ENCODE data around the gene MRPL1. TPM values are rescaled to one million over a fixed set of nuclear protein-coding genes. Genes with fewer than 3 reads are reported as not detected.

The MRPL1 gene
- polyA plus RNA-seq (ENCODE audit: insufficient read length in 3 of 3), result 10 to 100 TPM; 55.4 to 58.3 (median 55.9) TPM
- long read RNA-seq, donor 1, transcript MRPL1-201 (9 exons, 1,490 nt), result major isoform, 28 of 34 reads
- long read RNA-seq, donor 1, partial matches to known transcripts, result 6 of 34 reads
- long read RNA-seq, donor 1, other reads (novel, unspliced or antisense), result 0 of 34 reads
- long read RNA-seq, donor 2, transcript MRPL1-201 (9 exons, 1,490 nt), result major isoform, 24 of 35 reads
- long read RNA-seq, donor 2, partial matches to known transcripts, result 11 of 35 reads
- long read RNA-seq, donor 2, other reads (novel, unspliced or antisense), result 0 of 35 reads
- long read RNA-seq, donor 3, transcript MRPL1-201 (9 exons, 1,490 nt), result major isoform, 20 of 28 reads
- long read RNA-seq, donor 3, partial matches to known transcripts, result 8 of 28 reads
- long read RNA-seq, donor 3, other reads (novel, unspliced or antisense), result 0 of 28 reads
- long read RNA-seq, donor 4, transcript MRPL1-201 (9 exons, 1,490 nt), result major isoform, 23 of 30 reads
- long read RNA-seq, donor 4, partial matches to known transcripts, result 7 of 30 reads
- long read RNA-seq, donor 4, other reads (novel, unspliced or antisense), result 0 of 30 reads
- long read RNA-seq, donor 5, transcript MRPL1-201 (9 exons, 1,490 nt), result major isoform, 13 of 13 reads
- long read RNA-seq, donor 5, partial matches to known transcripts, result 0 of 13 reads
- long read RNA-seq, donor 5, other reads (novel, unspliced or antisense), result 0 of 13 reads
- long read RNA-seq, donor 6, transcript MRPL1-201 (9 exons, 1,490 nt), result major isoform, 14 of 20 reads
- long read RNA-seq, donor 6, partial matches to known transcripts, result 6 of 20 reads
- long read RNA-seq, donor 6, other reads (novel, unspliced or antisense), result 0 of 20 reads
- long read RNA-seq, donor 7, transcript MRPL1-201 (9 exons, 1,490 nt), result major isoform, 26 of 59 reads
- long read RNA-seq, donor 7, partial matches to known transcripts, result 31 of 59 reads
- long read RNA-seq, donor 7, other reads (novel, unspliced or antisense), result 0 of 59 reads
- long read RNA-seq, donor 8, transcript MRPL1-201 (9 exons, 1,490 nt), result major isoform, 7 of 7 reads
- long read RNA-seq, donor 8, partial matches to known transcripts, result 0 of 7 reads
- long read RNA-seq, donor 8, other reads (novel, unspliced or antisense), result 0 of 7 reads
- long read RNA-seq, donor 9, transcript MRPL1-201 (9 exons, 1,490 nt), result major isoform, 27 of 38 reads
- long read RNA-seq, donor 9, partial matches to known transcripts, result 11 of 38 reads
- long read RNA-seq, donor 9, other reads (novel, unspliced or antisense), result 0 of 38 reads
- long read RNA-seq, donor 10, transcript MRPL1-201 (9 exons, 1,490 nt), result major isoform, 14 of 19 reads
- long read RNA-seq, donor 10, partial matches to known transcripts, result 5 of 19 reads
- long read RNA-seq, donor 10, other reads (novel, unspliced or antisense), result 0 of 19 reads
- long read RNA-seq, donor 11, transcript MRPL1-201 (9 exons, 1,490 nt), result major isoform, 11 of 16 reads
- long read RNA-seq, donor 11, partial matches to known transcripts, result 5 of 16 reads
- long read RNA-seq, donor 11, other reads (novel, unspliced or antisense), result 0 of 16 reads
- long read RNA-seq, donor 12, transcript MRPL1-201 (9 exons, 1,490 nt), result major isoform, 29 of 39 reads
- long read RNA-seq, donor 12, partial matches to known transcripts, result 10 of 39 reads
- long read RNA-seq, donor 12, other reads (novel, unspliced or antisense), result 0 of 39 reads
- long read RNA-seq, donor 13, transcript MRPL1-201 (9 exons, 1,490 nt), result major isoform, 13 of 13 reads
- long read RNA-seq, donor 13, partial matches to known transcripts, result 0 of 13 reads
- long read RNA-seq, donor 13, other reads (novel, unspliced or antisense), result 0 of 13 reads
- long read RNA-seq, donor 14, transcript MRPL1-201 (9 exons, 1,490 nt), result major isoform, 27 of 49 reads
- long read RNA-seq, donor 14, partial matches to known transcripts, result 22 of 49 reads
- long read RNA-seq, donor 14, other reads (novel, unspliced or antisense), result 0 of 49 reads
- long read RNA-seq, donor 15, transcript MRPL1-201 (9 exons, 1,490 nt), result major isoform, 17 of 28 reads
- long read RNA-seq, donor 15, partial matches to known transcripts, result 6 of 28 reads
- long read RNA-seq, donor 15, other reads (novel, unspliced or antisense), result 5 of 28 reads
- long read RNA-seq, donor 16, transcript MRPL1-201 (9 exons, 1,490 nt), result major isoform, 18 of 34 reads
- long read RNA-seq, donor 16, partial matches to known transcripts, result 16 of 34 reads
- long read RNA-seq, donor 16, other reads (novel, unspliced or antisense), result 0 of 34 reads

DNA sequence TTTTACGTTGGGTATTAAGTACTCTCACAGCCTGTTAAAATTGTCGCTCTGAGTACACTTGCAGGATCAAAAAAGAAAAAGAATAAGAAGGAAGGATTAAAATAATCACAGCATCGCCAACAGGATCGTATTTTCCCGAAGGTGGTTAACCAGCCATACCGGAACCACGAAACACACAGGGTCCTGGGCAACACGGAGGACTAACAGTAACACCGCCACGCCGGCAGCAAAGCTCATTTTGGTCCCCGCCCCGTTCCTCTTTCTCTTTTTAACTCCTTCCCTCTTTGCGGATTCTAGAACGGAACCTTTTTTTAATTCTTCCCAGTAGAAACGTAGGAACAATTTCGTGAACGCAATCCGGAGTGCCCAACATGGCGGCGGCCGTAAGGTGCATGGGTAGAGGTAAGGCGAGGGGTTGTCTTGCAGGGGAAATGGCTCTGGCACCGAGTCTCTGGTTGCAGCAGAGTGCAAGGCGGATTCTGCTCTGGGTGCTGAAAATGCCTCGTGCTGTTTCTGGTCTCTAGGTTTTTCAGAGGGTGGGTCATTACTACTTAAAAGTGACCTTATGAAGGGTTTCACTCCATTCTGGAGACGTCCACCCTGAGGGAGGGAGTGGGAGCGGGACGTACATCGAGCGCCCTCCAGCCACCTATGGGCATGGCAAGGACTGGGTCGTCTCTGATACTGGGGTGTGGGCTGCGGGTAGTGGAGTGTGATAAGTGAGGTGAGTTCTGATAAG, at the start of gene MRPL1:
MRPL1 (plus strand) TSS at position 353 of the 739 bp plus-strand sequence; CDS start at position 372, 19 bp downstream.
- peak; percentile 96 for DNase-seq

GRCh38 chr4:77815636-77816035, 47.0 kb upstream of the MRPL1 start:
- DNase-seq, result no peak

DNA sequence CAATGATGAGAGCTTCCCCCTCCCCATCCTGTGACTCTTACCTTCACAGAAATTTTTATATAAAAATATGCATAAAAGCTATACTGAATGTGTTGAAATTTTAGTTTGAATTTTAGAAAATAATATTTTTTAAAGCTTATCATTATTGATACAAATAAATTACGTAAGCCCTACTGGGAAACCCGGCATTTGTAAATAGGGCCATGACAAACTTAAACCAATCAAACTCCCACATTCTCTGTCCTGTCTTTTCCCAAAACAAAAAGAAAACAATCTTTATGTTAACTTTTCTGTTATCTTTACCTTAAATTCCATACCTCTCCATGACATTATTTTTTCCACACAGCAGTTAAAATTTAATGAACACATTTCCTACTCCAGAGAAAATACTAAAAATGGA, 46.1 kb upstream of the MRPL1 start:
- no peak for DNase-seq

- peak; percentile 22 for DNase-seq
These were observed 45.1 kb upstream of the MRPL1 start for GRCh38 chr4:77817304-77818072.

DNA sequence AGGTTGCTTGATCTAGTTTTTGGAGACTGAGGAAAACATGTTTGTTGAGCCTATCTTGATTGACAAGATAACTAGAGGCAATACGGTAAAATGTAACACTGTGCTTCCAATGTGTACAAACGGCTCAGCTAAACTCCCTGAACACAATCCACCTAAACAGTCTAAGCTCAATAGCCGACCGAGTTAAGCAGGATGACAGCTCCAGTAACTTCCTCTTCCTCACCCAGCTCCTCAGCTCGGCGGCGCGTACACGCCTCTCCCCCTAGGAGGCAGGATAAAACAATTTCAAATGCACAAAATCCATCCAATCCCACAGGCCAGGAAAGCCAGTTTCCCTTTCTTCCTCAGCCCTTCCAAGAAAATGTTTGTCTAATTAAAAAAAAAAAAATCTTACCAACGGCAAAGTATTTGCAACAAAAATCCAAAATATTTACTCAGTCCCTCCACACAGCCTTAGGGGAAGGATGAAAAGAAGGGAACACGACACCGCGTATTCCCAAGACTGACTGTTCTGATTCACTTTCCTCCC, 44.5 kb upstream of the MRPL1 start:
- DNase-seq, result peak; percentile 81

DNA sequence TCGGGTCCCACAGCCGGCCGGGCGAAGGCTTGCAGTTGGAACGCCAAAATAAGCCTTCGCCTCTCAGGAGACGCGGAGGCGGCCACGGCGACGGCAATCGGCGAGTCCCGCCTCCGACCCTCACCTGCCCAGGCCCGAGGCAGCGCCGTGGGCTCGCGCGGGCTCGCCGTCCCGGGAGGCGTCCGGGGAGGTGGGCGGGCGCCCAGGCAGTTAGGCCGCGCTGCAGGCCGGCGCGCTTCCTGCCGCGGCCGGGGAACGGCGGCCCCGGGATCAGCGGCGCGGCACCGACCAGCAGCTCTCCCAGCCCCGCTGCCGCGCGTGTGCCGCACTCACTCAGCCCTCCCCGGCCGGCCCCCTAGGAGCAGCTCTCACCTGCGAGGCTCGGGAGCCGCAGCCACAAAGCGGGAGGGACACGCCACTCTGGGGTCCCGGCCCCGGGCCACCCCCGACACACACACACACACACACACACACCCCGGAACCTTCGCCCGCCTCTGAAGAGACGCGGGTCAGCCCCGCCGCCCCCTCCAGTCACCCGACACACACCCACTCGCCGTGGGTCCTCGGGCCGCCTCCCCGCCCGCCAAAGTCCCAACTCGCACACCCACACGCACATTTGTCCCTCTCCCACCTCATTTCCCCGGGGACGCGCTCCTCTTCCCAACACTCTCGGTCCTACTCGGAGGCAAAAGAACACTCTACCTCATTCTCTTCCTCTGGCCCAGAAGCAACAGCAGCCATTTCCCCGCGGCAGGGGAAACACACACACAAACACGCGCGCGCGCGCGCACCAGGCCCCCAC, 43.8 kb upstream of the MRPL1 start, which contains the start of gene CNOT6L:
CNOT6L (minus strand) TSS at position 767 of the 802 bp plus-strand sequence; CDS start at position 707, 60 bp downstream.
- DNase-seq, result peak; percentile 70

DNA sequence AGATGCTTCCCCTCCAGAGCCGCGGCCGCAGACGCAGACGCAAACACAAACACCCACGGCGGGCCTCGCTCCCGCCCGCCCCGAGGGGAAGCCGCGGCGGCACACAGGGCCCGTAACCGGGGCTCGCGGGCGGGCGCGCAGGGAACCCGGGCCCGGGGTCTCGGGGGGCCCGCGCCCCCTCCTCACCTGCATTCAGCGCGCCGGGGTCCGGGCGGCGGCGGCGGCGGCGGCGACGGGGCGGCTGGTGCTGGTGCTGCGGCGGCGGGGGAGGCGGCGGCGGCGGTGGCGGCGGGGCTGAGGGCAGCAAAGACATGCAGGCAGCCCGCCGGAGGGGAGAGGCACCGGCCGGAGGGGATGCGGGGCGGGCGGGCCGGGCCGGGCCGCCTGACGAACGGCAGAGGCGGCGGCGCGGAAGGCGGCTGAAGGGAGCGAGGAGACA, 43.2 kb upstream of the MRPL1 start:
- no peak for DNase-seq

- DNase-seq, result peak; percentile 91
These were observed 42.6 kb upstream of the MRPL1 start for GRCh38 chr4:77819843-77820648.

DNA sequence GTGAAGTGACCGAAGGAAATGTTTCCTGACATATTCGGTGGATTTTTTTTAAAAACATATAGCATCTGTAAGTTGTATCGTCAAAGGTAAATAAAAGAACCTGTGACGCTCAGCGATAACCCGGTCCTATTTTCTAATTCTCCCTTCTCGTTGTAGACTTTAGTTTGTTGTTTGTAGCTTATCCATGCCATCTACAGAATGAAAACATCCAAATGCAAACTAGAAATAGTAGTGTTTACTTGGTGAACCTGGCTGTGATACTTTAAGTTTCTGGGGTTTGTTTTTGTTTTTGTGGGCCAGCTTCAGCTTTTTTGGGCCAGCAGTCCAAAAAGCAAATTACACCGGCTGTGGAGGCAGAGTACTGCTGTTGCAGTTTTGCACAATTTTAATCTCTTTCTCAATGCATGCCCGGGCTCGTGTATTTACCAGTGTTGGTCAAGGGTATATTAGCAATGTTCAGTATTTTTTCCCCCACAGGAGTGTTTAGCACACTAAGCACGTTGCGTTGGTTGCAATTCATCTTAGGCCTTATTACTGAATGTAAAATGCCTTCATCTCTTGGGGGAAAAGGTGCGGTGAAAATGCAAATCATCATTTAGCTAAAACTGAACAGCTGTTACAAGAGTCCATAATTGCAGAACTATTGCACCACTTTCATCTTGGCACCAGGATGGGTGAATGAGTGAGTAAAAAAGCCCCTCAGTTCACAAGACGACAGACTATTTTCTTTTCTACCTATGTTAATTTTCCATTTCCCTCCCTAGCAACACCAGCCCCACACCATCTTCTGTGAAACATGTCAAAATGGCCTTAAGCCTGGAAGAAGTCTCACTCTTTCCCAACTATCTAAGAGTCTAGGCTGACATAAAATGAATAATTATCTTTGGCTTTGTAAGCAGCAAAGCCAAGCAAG, 41.7 kb upstream of the MRPL1 start:
- peak; percentile 4 for DNase-seq

GRCh38 chr4:77821775-77822174, 40.9 kb upstream of the MRPL1 start:
- no peak for DNase-seq

DNA sequence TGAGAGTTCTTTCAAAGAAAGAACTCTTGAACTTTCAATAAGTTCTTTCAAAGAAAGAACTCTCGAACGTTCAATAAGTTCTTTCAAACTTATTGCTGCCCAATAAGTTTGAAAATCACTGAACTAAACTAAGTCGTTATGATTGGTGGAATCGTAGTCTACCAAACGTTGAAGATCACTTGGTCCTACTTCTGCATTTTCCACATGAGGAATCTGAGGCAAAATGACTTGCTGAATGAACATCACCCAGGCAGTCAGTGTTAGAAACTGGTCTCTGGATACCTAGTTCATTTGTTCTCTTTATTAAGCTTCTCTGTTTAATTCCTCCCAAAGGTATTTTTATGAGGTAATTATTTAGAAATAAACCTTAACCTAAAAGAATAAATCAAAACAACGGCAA, 36.4 kb upstream of the MRPL1 start:
- DNase-seq, result no peak

GRCh38 chr4:77827343-77827742, 35.3 kb upstream of the MRPL1 start:
- DNase-seq, result no peak

DNA sequence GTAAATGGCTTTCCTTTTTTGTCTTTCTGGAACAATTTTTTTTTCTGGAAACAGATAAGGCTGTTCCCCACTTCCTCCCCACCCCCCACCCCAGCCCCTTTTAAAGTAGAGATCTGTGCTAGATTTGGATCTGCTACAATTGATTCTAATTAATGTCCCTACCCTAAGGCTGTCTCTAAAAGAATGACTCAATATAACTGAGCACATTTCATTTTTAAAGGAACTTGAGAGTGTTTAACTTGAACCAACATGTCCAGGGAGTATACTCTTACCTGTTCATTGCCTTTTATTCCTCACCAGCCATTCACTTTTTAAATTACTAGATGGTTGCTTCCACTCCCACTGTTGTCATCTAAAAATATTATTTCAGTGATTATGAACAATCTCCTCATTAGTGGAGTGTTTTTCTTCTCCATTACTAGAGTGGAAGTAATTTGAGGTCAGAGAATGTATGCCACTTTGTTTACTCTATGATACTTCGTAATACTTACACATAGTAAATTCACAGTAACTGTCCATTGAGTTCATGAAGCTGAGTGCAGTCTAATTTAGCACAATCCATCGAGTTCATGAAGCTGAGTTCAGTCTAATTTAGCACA, 29.4 kb upstream of the MRPL1 start:
- DNase-seq, result no peak

DNA sequence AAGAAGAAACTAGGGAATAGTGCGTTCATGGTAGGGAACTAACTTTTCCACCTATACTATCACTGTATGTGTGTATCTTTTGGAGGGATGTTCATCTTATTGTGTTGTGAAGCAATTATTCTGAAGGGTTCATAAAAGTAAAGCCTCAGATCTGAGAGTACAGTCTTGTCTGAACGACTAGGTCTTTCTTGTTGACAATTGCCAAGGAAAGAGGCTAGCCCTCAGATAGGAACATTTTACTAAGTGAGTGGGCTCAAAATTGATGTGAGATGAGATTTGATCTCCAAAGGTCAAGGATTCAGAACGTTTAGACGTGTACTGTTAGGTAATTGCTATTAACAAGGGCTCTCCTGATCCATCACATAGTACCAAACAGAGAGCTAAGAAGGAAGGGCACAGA, 28.2 kb upstream of the MRPL1 start:
- no peak for DNase-seq
